PC-3 (cell line): ENCODE results near the gene MATCAP1. TPM values are rescaled to one million over a fixed set of nuclear protein-coding genes. Genes with fewer than 3 reads are reported as not detected.

ENCODE experiments used
- ATAC-seq: fragments of 200-7000 bp; cut with Tn5 transposase; 2 replicates; pipeline ENCODE4 v1.9.1; 2020; ENCODE audit warnings: mild to moderate bottlenecking, moderate library complexity
- BruUV-seq: library from RNA; stranded (reverse); fragments of 400-500 nt; replicated peaks from 2 replicates; lab custom pipeline; 2021; lab: Mats Ljungman, UMichigan
- CTCF ChIA-PET: fragments of 300-600 bp; sonication (Branson Sonifier 250); formaldehyde crosslinking; loops from one replicate; lab custom pipeline; 2022; ENCODE audit warnings: antibody characterized with exemption; lab: Charles Lee
- POLR2A ChIA-PET: fragments of 300-600 bp; sonication (Branson Sonifier 250); formaldehyde crosslinking; loops from one replicate; lab custom pipeline; 2022; ENCODE audit warnings: antibody characterized with exemption; ENCODE audit not compliant: unreplicated experiment; lab: Charles Lee
- DNase-seq: peaks from one replicate; pipeline ENCODE4 v3.0.0-alpha.2; 2015
- H2AFZ ChIP-seq: fragments of 300-600 bp; sonication (generic); 2 replicates; pipeline ENCODE4 v1.6.0; 2016; ENCODE audit warnings: antibody characterized with exemption, low read length
- H3F3A ChIP-seq: fragments of 300-600 bp; sonication (generic); one replicate; pipeline ENCODE4 v1.6.0; 2017; ENCODE audit warnings: antibody characterized with exemption, low read length, control low read depth, mild to moderate bottlenecking; ENCODE audit not compliant: unreplicated experiment
- H3K27ac ChIP-seq: fragments of 300-600 bp; sonication (generic); 2 replicates; pipeline ENCODE4 v1.5.1; 2016; ENCODE audit warnings: mild to moderate bottlenecking, low read length
- H3K27me3 ChIP-seq: fragments of 300-600 bp; sonication (generic); 2 replicates; pipeline ENCODE4 v1.6.1; 2016; ENCODE audit warnings: low read length, mixed read lengths
- H3K36me3 ChIP-seq: fragments of 300-600 bp; sonication (generic); 2 replicates; pipeline ENCODE4 v1.6.1; 2016; ENCODE audit warnings: low read depth, mixed run types, low read length, mixed read lengths
- H3K4me1 ChIP-seq: fragments of 300-600 bp; sonication (generic); 2 replicates; pipeline ENCODE4 v1.5.1; 2016; ENCODE audit warnings: low read length; ENCODE audit not compliant: insufficient read depth
- H3K4me2 ChIP-seq: fragments of 300-600 bp; sonication (generic); 2 replicates; pipeline ENCODE4 v1.6.0; 2016; ENCODE audit warnings: low read length
- H3K4me3 ChIP-seq: fragments of 300-600 bp; sonication (generic); 2 replicates; pipeline ENCODE4 v1.5.1; 2016; ENCODE audit warnings: mild to moderate bottlenecking, low read length, mixed read lengths
- H3K79me2 ChIP-seq: fragments of 300-600 bp; sonication (generic); 2 replicates; pipeline ENCODE4 v1.6.1; 2017; ENCODE audit warnings: low read length, mixed read lengths
- H3K9ac ChIP-seq: fragments of 300-600 bp; sonication (generic); 2 replicates; pipeline ENCODE4 v1.6.0; 2016; ENCODE audit warnings: mild to moderate bottlenecking, low read length
- H3K9me2 ChIP-seq: fragments of 300-600 bp; sonication (generic); replicated peaks from 2 replicates; pipeline ENCODE4 v1.6.1; 2016; ENCODE audit warnings: mixed run types, low read length, mixed read lengths
- H3K9me3 ChIP-seq: fragments of 300-600 bp; sonication (generic); 2 replicates; pipeline ENCODE4 v1.6.1; 2016; ENCODE audit warnings: low read length, mixed read lengths
- H4K20me1 ChIP-seq: fragments of 300-600 bp; sonication (generic); 2 replicates; pipeline ENCODE4 v1.6.1; 2016; ENCODE audit warnings: low read length, mixed read lengths
- EZH2 ChIP-seq: fragments of 300-600 bp; sonication (generic); IDR thresholded peaks from one replicate; pipeline ENCODE4 v1.6.1; 2017; ENCODE audit warnings: antibody characterized with exemption, mild to moderate bottlenecking, low read length; ENCODE audit not compliant: unreplicated experiment
- EZH2phosphoT487 ChIP-seq: fragments of 300-600 bp; sonication (generic); IDR thresholded peaks from 2 replicates; pipeline ENCODE4 v1.6.1; 2018; ENCODE audit warnings: mild to moderate bottlenecking, antibody characterized with exemption, low read length, borderline replicate concordance
- intact Hi-C: fragments of 100-400 bp; cut with micrococcal nuclease; formaldehyde crosslinking; loops from 2 replicates; pipeline ENCODE4 v1.9.0; 2023
- total RNA-seq: library from RNA; depleted of rRNA; stranded (reverse); fragments of >200 nt; gene quantifications from 2 replicates; pipeline ENCODE4 v1.2.3, GENCODE V29; 2014
- TF ChIP-seq, protein P1 (sequence below): fragments of 300-600 bp; sonication (generic); conservative IDR thresholded peaks from 2 replicates; pipeline ENCODE4 v1.5.1; 2017; ENCODE audit warnings: antibody characterized with exemption, low read depth, mild to moderate bottlenecking, low read length

MATCAP1 gene
- total RNA-seq, 1 experiment from 2014 or later, result 29.6 TPM

DNA sequence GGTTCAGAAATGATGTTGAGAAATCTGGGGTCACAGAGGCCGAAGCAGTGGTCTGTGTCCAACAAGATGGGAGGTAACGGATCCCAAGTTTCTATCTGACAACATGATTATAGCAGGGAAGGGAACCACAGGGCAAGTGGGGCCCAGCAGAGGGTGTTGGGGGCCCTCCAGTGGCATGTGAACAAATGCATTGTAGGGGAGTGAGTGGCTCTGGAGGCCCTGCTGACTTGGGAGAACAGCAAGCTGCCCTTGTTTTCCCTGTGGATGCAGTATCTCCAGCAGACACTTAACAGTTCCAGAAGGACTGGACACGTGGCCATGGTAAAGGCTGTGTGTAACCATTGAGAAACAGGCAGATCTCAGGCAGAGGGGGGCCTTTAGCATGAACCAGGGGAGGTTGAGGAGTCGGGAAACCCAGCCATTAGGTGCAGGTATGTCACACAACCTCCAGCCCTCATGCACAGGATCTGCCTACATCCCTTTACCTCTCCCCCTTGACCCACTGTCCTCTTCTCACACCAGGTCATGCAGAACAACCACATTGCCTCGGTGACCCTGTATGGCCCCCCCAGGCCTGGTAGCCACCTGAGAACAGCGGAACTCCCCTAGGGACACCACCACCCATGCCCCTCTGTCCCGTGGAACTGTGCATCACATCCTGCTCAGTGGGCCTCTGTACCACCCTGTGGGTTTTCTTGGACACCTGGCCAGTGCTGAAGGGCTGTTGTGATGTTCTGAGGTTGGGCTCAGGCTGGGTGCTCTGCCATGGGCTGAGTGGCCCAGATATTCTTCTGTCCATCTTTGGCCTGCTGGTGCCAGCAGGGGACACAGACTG, 37.0 kb downstream of the MATCAP1 start:
- no peak for ATAC-seq
- no TSS peak for BruUV-seq
- no peak overlapping the region for H2AFZ ChIP-seq
- intact Hi-C loops, result no loop called here
- H3K9me3 ChIP-seq, result no peaks in the 10 kb centered on the region
- H3K36me3 ChIP-seq, result no peaks in the 10 kb centered on the region; the same call in 1 of the 2 replicates
- no peak overlapping the region for H3K27ac ChIP-seq
- ChIA-PET POLR2A (no interaction called here), CTCF (no interaction called here)
- H4K20me1 ChIP-seq, result no peaks in the 10 kb centered on the region
- no peak overlapping the region for H3K9ac ChIP-seq
- DNase-seq, result no peak
- no peaks in the 10 kb centered on the region for H3K79me2 ChIP-seq
- TF ChIP-seq EZH2 (no peak), EZH2phosphoT487 (no peak)
- TF ChIP-seq, protein P1, sequence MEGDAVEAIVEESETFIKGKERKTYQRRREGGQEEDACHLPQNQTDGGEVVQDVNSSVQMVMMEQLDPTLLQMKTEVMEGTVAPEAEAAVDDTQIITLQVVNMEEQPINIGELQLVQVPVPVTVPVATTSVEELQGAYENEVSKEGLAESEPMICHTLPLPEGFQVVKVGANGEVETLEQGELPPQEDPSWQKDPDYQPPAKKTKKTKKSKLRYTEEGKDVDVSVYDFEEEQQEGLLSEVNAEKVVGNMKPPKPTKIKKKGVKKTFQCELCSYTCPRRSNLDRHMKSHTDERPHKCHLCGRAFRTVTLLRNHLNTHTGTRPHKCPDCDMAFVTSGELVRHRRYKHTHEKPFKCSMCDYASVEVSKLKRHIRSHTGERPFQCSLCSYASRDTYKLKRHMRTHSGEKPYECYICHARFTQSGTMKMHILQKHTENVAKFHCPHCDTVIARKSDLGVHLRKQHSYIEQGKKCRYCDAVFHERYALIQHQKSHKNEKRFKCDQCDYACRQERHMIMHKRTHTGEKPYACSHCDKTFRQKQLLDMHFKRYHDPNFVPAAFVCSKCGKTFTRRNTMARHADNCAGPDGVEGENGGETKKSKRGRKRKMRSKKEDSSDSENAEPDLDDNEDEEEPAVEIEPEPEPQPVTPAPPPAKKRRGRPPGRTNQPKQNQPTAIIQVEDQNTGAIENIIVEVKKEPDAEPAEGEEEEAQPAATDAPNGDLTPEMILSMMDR, result no peak
- H3K4me2 ChIP-seq, result no peak overlapping the region
- H3K27me3 ChIP-seq, result no peaks in the 10 kb centered on the region
- H3F3A ChIP-seq, result no peaks in the 10 kb centered on the region
- no peaks in the 10 kb centered on the region for H3K4me1 ChIP-seq
- H3K9me2 ChIP-seq, result no peaks in the 10 kb centered on the region
- H3K4me3 ChIP-seq, result no peak overlapping the region

DNA sequence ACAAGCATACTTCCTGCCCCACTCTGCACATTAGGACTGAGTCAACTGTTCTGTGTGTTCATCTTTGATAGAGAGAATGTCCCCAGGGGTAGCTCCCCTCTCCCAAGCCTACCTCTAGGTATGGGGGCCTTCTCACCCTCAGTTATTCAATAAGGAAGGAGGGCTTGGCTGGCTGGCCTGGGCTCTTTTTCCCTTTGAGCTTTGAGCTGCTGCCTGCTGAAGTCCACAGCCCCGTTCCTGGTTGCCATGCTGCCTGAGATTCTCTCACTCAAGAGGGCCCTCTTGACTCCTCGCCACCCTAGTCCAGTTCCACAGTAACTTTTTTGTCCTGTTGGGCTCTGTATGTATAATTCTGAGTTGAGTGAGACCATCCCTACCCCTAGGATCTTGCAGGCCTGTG, 38.0 kb downstream of the MATCAP1 start:
- H3K4me2 ChIP-seq, result no peak overlapping the region
- H3K9me3 ChIP-seq, result no peaks in the 10 kb centered on the region
- H4K20me1 ChIP-seq, result no peaks in the 10 kb centered on the region
- intact Hi-C loops, result no loop called here
- no peak for ATAC-seq
- no TSS peak for BruUV-seq
- TF ChIP-seq EZH2phosphoT487 (no peak), EZH2 (no peak)
- TF ChIP-seq, protein P1, result no peak
- H3K9ac ChIP-seq, result no peak overlapping the region
- no peaks in the 10 kb centered on the region for H3K27me3 ChIP-seq
- DNase-seq, result no peak
- no peaks in the 10 kb centered on the region for H3K9me2 ChIP-seq
- no peaks in the 10 kb centered on the region for H3K79me2 ChIP-seq
- ChIA-PET CTCF (no interaction called here), POLR2A (no interaction called here)
- H3K4me1 ChIP-seq, result no peaks in the 10 kb centered on the region
- no peak overlapping the region for H3K4me3 ChIP-seq
- H3K27ac ChIP-seq, result no peak overlapping the region
- no peaks in the 10 kb centered on the region for H3F3A ChIP-seq
- no peaks in the 10 kb centered on the region; the same call in 1 of the 2 replicates for H3K36me3 ChIP-seq
- no peak overlapping the region for H2AFZ ChIP-seq

DNA sequence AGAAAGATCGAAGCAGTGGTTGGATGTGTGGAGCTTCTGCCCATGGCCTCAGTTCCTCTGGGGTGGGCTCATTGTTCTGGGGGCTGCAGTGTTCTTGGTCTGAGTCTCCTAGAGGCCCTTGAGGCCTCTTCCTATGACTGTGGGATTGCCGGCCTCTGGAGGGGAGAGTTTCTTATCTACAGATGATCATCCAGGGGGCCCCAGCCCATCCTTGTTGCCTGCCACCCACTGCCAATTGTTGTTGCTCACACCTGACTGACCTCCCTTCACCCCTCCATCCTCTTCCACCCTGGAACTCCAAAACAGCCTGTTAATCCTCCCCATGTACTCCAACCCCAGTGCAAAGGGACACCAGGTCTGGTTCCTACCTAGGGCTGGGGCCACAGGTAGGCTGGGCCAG, 38.8 kb downstream of the MATCAP1 start:
- intact Hi-C loops, result no loop called here
- no peaks in the 10 kb centered on the region for H3K79me2 ChIP-seq
- H3K4me2 ChIP-seq, result no peak overlapping the region
- H3K4me1 ChIP-seq, result no peaks in the 10 kb centered on the region
- no peaks in the 10 kb centered on the region for H3K27me3 ChIP-seq
- BruUV-seq, result no TSS peak
- H3F3A ChIP-seq, result no peaks in the 10 kb centered on the region
- H3K36me3 ChIP-seq, result no peaks in the 10 kb centered on the region; the same call in 1 of the 2 replicates
- no peak overlapping the region for H3K4me3 ChIP-seq
- H3K9me3 ChIP-seq, result no peaks in the 10 kb centered on the region
- ChIA-PET CTCF (no interaction called here), POLR2A (no interaction called here)
- TF ChIP-seq, protein P1, result no peak
- no peak for TF ChIP-seq EZH2
- TF ChIP-seq EZH2phosphoT487, result no peak
- ATAC-seq (no peak), DNase-seq (no peak)
- H3K9me2 ChIP-seq, result no peaks in the 10 kb centered on the region
- H3K27ac ChIP-seq, result no peak overlapping the region
- H2AFZ ChIP-seq, result no peak overlapping the region
- H3K9ac ChIP-seq, result no peak overlapping the region
- H4K20me1 ChIP-seq, result no peaks in the 10 kb centered on the region
